Measurements from ENCODE around the gene DENND5A. TPM values are rescaled to one million over a fixed set of nuclear protein-coding genes. Genes with fewer than 3 reads are reported as not detected.

Gene DENND5A
- total and polyA plus RNA-seq, 2 of the 8 experiments (the other 6 are each of a cell fraction or from before 2014, with no cell fraction given): 65.7 to 139 TPM

- Histone ChIP-seq H3K79me1 (ENCODE audit: low read depth, low read length) (no peaks in the 10 kb centered on the region), H2AK5ac (ENCODE audit: low read depth, low read length) (no peak overlapping the region), H2BK20ac (ENCODE audit: low read length) (no peak overlapping the region), H2BK5ac (ENCODE audit: low read depth, low read length) (no peak overlapping the region), H2AFZ (ENCODE audit: low read length) (no peak overlapping the region), H3K27me3 (replicated peaks in 1 of 4; ENCODE audit: control insufficient read depth in 3 of 4, extremely low read depth in 1 of 4, insufficient read depth in 3 of 4, low read length in 3 of 4) (no peaks in the 10 kb centered on the region), H3K4me1 (replicated peaks in 1 of 4; ENCODE audit: control insufficient read depth in 3 of 4, insufficient read depth in 4 of 4, low read length in 3 of 4) (no peaks in the 10 kb centered on the region), H3K23ac (ENCODE audit: insufficient read length) (no peak overlapping the region), H3K4me3 (ENCODE audit: extremely low read depth in 1 of 4, insufficient read depth in 2 of 4, low read depth in 3 of 4, low read length in 4 of 4) (no peak overlapping the region), H4K5ac (ENCODE audit: insufficient read length, low read depth, low read length) (no peak overlapping the region), H3K79me2 (ENCODE audit: control insufficient read depth in 1 of 2, insufficient read depth in 2 of 2, low read length in 2 of 2) (no peaks in the 10 kb centered on the region), H2BK15ac (ENCODE audit: low read length) (no peak overlapping the region), H2BK120ac (replicated peaks; ENCODE audit: low read depth, low read length) (no peak overlapping the region), H3K18ac (ENCODE audit: extremely low read depth, low read length) (no peak overlapping the region), H3K4me2 (ENCODE audit: insufficient read depth in 1 of 2, low read depth in 2 of 2, low read length in 2 of 2) (no peak overlapping the region), H3K9me3 (ENCODE audit: insufficient read depth in 2 of 2, low read depth in 1 of 2, low read length in 1 of 2) (peaks cover 9% of the 10 kb centered on the region in 2 experiments; a peak in 3 of 4 replicates), H3K4ac (replicated peaks; ENCODE audit: insufficient read length, low read depth, low read length) (no peak overlapping the region), H3K9ac (replicated peaks in 1 of 4; ENCODE audit: extremely low read depth in 1 of 4, low read depth in 3 of 4, low read length in 3 of 4) (no peak overlapping the region), H3K56ac (replicated peaks; ENCODE audit: insufficient read length, low read depth, low read length) (no peak overlapping the region), H3K23me2 (ENCODE audit: low read depth, low read length) (no peaks in the 10 kb centered on the region), H2BK12ac (ENCODE audit: low read depth, low read length) (no peak overlapping the region), H3K14ac (ENCODE audit: insufficient read length) (no peak overlapping the region), H4K8ac (ENCODE audit: extremely low read depth, insufficient read depth, low read length) (no peak overlapping the region), H3K27ac (ENCODE audit: low read depth, low read length) (no peak overlapping the region), H4K20me1 (replicated peaks in 1 of 2; ENCODE audit: control insufficient read depth in 1 of 2, insufficient read depth in 2 of 2, low read length in 2 of 2) (no peaks in the 10 kb centered on the region), H4K91ac (replicated peaks; ENCODE audit: insufficient read length, low read length) (no peak overlapping the region), H3K36me3 (ENCODE audit: control insufficient read depth in 2 of 4, insufficient read depth in 4 of 4, low read length in 3 of 4) (no peaks in the 10 kb centered on the region)
- no peak for TF ChIP-seq ATF2 (IDR thresholded peaks at IDR 0.05; ENCODE audit: low read length)
- no peak for TF ChIP-seq FOSL1 (IDR thresholded peaks at IDR 0.05; ENCODE audit: insufficient read depth, low read depth, low read length)
- POLR2A ChIA-PET (ENCODE audit: partially characterized antibody): interaction anchor here (1.4 to 1.7 kb wide), 2 partner anchors 12 to 14 kb away, joined by 4 to 5 read pairs; no protein-coding TSS in a partner anchor
- FAIRE-seq (no peak), DNase-seq (ENCODE audit: low read depth in 1 of 2, low spot score in 2 of 2) (no peak)
- CTCF ChIA-PET (ENCODE audit: partially characterized antibody): interaction anchor here (0.9 to 2.9 kb wide), 11 partner anchors 8 to 50 kb away, joined by 3 to 13 read pairs (median 6); no protein-coding TSS in a partner anchor
- 88% methylated on average over 3 of the region's 3 CpGs; no CpG with 5 or more reads in 1 of the 2 experiments for WGBS, 2 experiments (ENCODE audit: extremely low coverage in 1 of 2, insufficient coverage in 1 of 2, insufficient read length in 1 of 2, insufficient replicate concordance in 2 of 2, low coverage in 1 of 2, low lambda C conversion rate in 2 of 2, missing lambda C conversion rate in 1 of 2)
These were observed 155.1 kb downstream of the DENND5A start for GRCh38 chr11:9109858-9110731.

All from H1 (cell line).